ENCODE measurements around the gene ZNF205.
"Not testable (repeated sequence)": the region's sequence is repeated elsewhere in the genome, so short reads cannot be mapped to it uniquely, and the experiment has no call there.

Gene ZNF205

GRCh38 chr16:3112058-3112880 lies at the start of gene ZNF205:
ZNF205 (plus strand) TSS chr16:3112586; CDS start chr16:3113431, 845 bp downstream.
- peak; percentile 78 for DNase-seq (ENCODE audit: low read depth, low spot score)

GRCh38 chr16:3063625-3064386 lies 48.6 kb upstream of the ZNF205 start:
- no peak for DNase-seq (ENCODE audit: low read depth, low spot score)

- DNase-seq (ENCODE audit: low read depth, low spot score): peak; percentile 67
These were observed 47.2 kb upstream of the ZNF205 start, which contains the start of gene IL32 for GRCh38 chr16:3065069-3065741. IL32 (plus strand) TSS chr16:3065640; CDS start chr16:3065812, 172 bp downstream.

GRCh38 chr16:3065742-3066439 lies 46.5 kb upstream of the ZNF205 start:
- peak; percentile 27 for DNase-seq (ENCODE audit: low read depth, low spot score)

- DNase-seq (ENCODE audit: low read depth, low spot score): no peak
These were observed 46.0 kb upstream of the ZNF205 start for GRCh38 chr16:3066440-3066748.

GRCh38 chr16:3068487-3068886 lies 43.9 kb upstream of the ZNF205 start:
- DNase-seq (ENCODE audit: low read depth, low spot score): no peak

- not testable (repeated sequence) for DNase-seq (ENCODE audit: low read depth, low spot score)
These were observed 43.2 kb upstream of the ZNF205 start for GRCh38 chr16:3069146-3069545.

- peak; percentile 64 for DNase-seq (ENCODE audit: low read depth, low spot score)
These were observed 41.7 kb upstream of the ZNF205 start for GRCh38 chr16:3070608-3071111.

- no peak for DNase-seq (ENCODE audit: low read depth, low spot score)
These were observed 40.7 kb upstream of the ZNF205 start for GRCh38 chr16:3071655-3072054.

- not testable (repeated sequence) for DNase-seq (ENCODE audit: low read depth, low spot score)
These were observed 40.2 kb upstream of the ZNF205 start for GRCh38 chr16:3072148-3072547.

GRCh38 chr16:3072576-3073263 lies 39.7 kb upstream of the ZNF205 start:
- not testable (repeated sequence) for DNase-seq (ENCODE audit: low read depth, low spot score)

- no peak for DNase-seq (ENCODE audit: low read depth, low spot score)
These were observed 38.9 kb upstream of the ZNF205 start for GRCh38 chr16:3073448-3073847.

GRCh38 chr16:3074860-3075522 lies 37.4 kb upstream of the ZNF205 start:
- no peak for DNase-seq (ENCODE audit: low read depth, low spot score)

- peak; percentile 27 for DNase-seq (ENCODE audit: low read depth, low spot score)
These were observed 36.9 kb upstream of the ZNF205 start for GRCh38 chr16:3075523-3075915.

- DNase-seq (ENCODE audit: low read depth, low spot score): not testable (repeated sequence)
These were observed 36.4 kb upstream of the ZNF205 start for GRCh38 chr16:3075946-3076345.

GRCh38 chr16:3076577-3076976 lies 35.8 kb upstream of the ZNF205 start:
- DNase-seq (ENCODE audit: low read depth, low spot score): no peak

GRCh38 chr16:3080024-3080423 lies 32.4 kb upstream of the ZNF205 start:
- no peak for DNase-seq (ENCODE audit: low read depth, low spot score)

- DNase-seq (ENCODE audit: low read depth, low spot score): not testable (repeated sequence)
These were observed 30.4 kb upstream of the ZNF205 start for GRCh38 chr16:3081957-3082356.

- not testable (repeated sequence) for DNase-seq (ENCODE audit: low read depth, low spot score)
These were observed 29.0 kb upstream of the ZNF205 start for GRCh38 chr16:3083408-3083807.

- DNase-seq (ENCODE audit: low read depth, low spot score): no peak
These were observed 27.9 kb upstream of the ZNF205 start for GRCh38 chr16:3084491-3084890.

All from ELF-1 (cell line).